K562 (cell line): ENCODE measurements around the gene GLRX3. TPM values are rescaled to one million over a fixed set of nuclear protein-coding genes. Genes with fewer than 3 reads are reported as not detected.

Source experiments
- CREM ChIP-seq: IDR thresholded peaks from 2 replicates; pipeline ENCODE4 v1.6.1; 2014; ENCODE audit warnings: antibody characterized with exemption, low read depth
- CTCFL ChIP-seq: IDR thresholded peaks from 2 replicates; pipeline ENCODE4 v1.6.1; 2011; ENCODE audit warnings: borderline replicate concordance, low read depth, mild to moderate bottlenecking, moderate library complexity, low read length; ENCODE audit not compliant: insufficient read depth, poor library complexity, severe bottlenecking
- DIDO1 ChIP-seq: fragments of 450-650 bp; IDR thresholded peaks from 2 replicates; pipeline ENCODE4 v1.6.1; 2016; ENCODE audit warnings: low read depth, missing biosample characterization, missing genetic modification characterization
- GABPB2 ChIP-seq: fragments of 250-450 bp; sonication (Bioruptor Pico); conservative IDR thresholded peaks from 2 replicates; pipeline ENCODE4 v1.5.1; 2021; ENCODE audit warnings: mild to moderate bottlenecking
- KLF16 ChIP-seq: IDR thresholded peaks from 2 replicates; pipeline ENCODE4 v1.6.1; 2016; ENCODE audit warnings: antibody characterized with exemption
- KLF6 ChIP-seq: fragments of 250-450 bp; sonication (Bioruptor Pico); IDR thresholded peaks from 2 replicates; pipeline ENCODE4 v1.4.0; 2020; ENCODE audit warnings: mild to moderate bottlenecking, moderate library complexity, borderline replicate concordance
- L3MBTL2 ChIP-seq: fragments of 450-650 bp; IDR thresholded peaks from 2 replicates; pipeline ENCODE4 v1.6.1; 2016; ENCODE audit warnings: mild to moderate bottlenecking, moderate library complexity
- NCOA6 ChIP-seq: fragments of 450-650 bp; IDR thresholded peaks from 2 replicates; pipeline ENCODE4 v1.6.1; 2017; ENCODE audit warnings: mild to moderate bottlenecking
- NFXL1 ChIP-seq: fragments of 450-650 bp; formaldehyde crosslinking; IDR thresholded peaks from 2 replicates; pipeline ENCODE4 v1.4.0; 2021; ENCODE audit warnings: mild to moderate bottlenecking
- POU5F1 ChIP-seq: fragments of 150-350 bp; IDR thresholded peaks from 2 replicates; pipeline ENCODE4 v1.6.1; 2014; ENCODE audit warnings: borderline replicate concordance, low read length, low read depth, mild to moderate bottlenecking; ENCODE audit not compliant: partially characterized antibody
- ZBTB8A ChIP-seq: fragments of 450-650 bp; IDR thresholded peaks from 2 replicates; pipeline ENCODE4 v1.6.1; 2018; ENCODE audit warnings: mild to moderate bottlenecking, moderate library complexity; ENCODE audit not compliant: partially characterized antibody
- ZMIZ1 ChIP-seq, 2 experiments: fragments of 150-350 bp in 1 of 2; IDR thresholded peaks; 2 replicates each; pipeline ENCODE4 v1.6.1; 2012 to 2016; ENCODE audit warnings: low read depth in 2 of 2, low read length in 2 of 2, mild to moderate bottlenecking in 1 of 2, moderate library complexity in 1 of 2
- ZNF134 ChIP-seq: fragments of 250-450 bp; sonication (Bioruptor Pico); conservative IDR thresholded peaks from 2 replicates; pipeline ENCODE4 v1.4.0; 2020
- ZNF449 ChIP-seq: fragments of 250-450 bp; sonication (Bioruptor Pico); IDR thresholded peaks from 2 replicates; pipeline ENCODE4 v1.8.0; 2022; ENCODE audit warnings: moderate library complexity, mild to moderate bottlenecking, inconsistent platforms
- ZNF57 ChIP-seq: fragments of 450-650 bp; formaldehyde crosslinking; IDR thresholded peaks from 2 replicates; pipeline ENCODE4 v1.4.0; 2020; ENCODE audit warnings: mild to moderate bottlenecking, moderate library complexity
- ZNF584 ChIP-seq: fragments of 200-800 bp; sonication (Bioruptor generic); IDR thresholded peaks from 2 replicates; pipeline ENCODE4 v1.6.1; 2016; ENCODE audit warnings: low read depth, mild to moderate bottlenecking, missing genetic modification characterization, missing compliant biosample characterization
- ZNF589 ChIP-seq: fragments of 200-800 bp; sonication (Bioruptor generic); IDR thresholded peaks from 2 replicates; pipeline ENCODE4 v1.6.1; 2016; ENCODE audit warnings: low read depth, missing genetic modification characterization, missing compliant biosample characterization
- ZNF79 ChIP-seq: fragments of 250-450 bp; sonication (Bioruptor Pico); IDR thresholded peaks from 2 replicates; pipeline ENCODE4 v1.4.0; 2020; ENCODE audit warnings: low read depth, mild to moderate bottlenecking, moderate library complexity
- polyA plus RNA-seq, 8 experiments: library from polyadenylated mRNA; depleted of rRNA in 4 of 8; stranded (reverse) in 5 of 8; unstranded in 3 of 8; fragments of >200 nt; fragmentation: Nextera tagmentation in 2 of 8; fragmentation: Illumina TruSeq in 1 of 8; extraction: Ambion mirVana in 2 of 8; extraction: Trizol in 1 of 8; gene quantifications; 2 replicates each; pipeline versions ENCODE4 v1.2.1 to v1.2.3, GENCODE V29; 2011 to 2014; ENCODE audit warnings: inconsistent platforms in 1 of 8, missing spikeins in 1 of 8
- total RNA-seq, 7 experiments: library from RNA; depleted of rRNA in 6 of 7; stranded (reverse); fragments of >200 nt in 6 of 7; fragmentation: Illumina TruSeq in 2 of 7; extraction: Trizol in 2 of 7; gene quantifications; 2 replicates each; pipeline versions ENCODE4 v1.2.1 to v1.2.3, GENCODE V29; 2011 to 2021; ENCODE audit warnings: low replicate concordance in 1 of 7

The GLRX3 gene
- total and polyA plus RNA-seq, 9 of the 15 experiments (the other 6 are each of a cell fraction or from before 2014, with no cell fraction given) = 115 to 190 (median 169) TPM

GRCh38 chr10:130110246-130111112, 25.7 kb upstream of the GLRX3 start, which contains the start of gene C10orf143 (continued):
- TF ChIP-seq NCOA6 (no peak), ZNF57 (CRISPR knock-in tag) (no peak), L3MBTL2 (peak; percentile 94), GABPB2 (no peak), ZNF449 (CRISPR knock-in tag) (no peak), ZBTB8A (no peak), CREM (peak; percentile 58), ZNF589 (CRISPR knock-in tag) (no peak), ZMIZ1 (IDR thresholded peaks at IDR 0.05; ENCODE audit: low read depth in 2 of 2, low read length in 2 of 2) (peak in 1 of 2 experiments; percentile 82; a peak in 2 of 4 replicates), NFXL1 (CRISPR knock-in tag) (no peak), CTCFL (no peak), ZNF79 (CRISPR knock-in tag) (no peak), KLF16 (no peak), DIDO1 (tag) (no peak), ZNF134 (CRISPR knock-in tag) (no peak), POU5F1 (no peak), ZNF584 (CRISPR knock-in tag) (no peak), KLF6 (no peak)
